HG03378 (cell line): ENCODE results near the gene SLC9C2.
"Not testable (repeated sequence)": the region's sequence is repeated elsewhere in the genome, so short reads cannot be mapped to it uniquely, and the experiment has no call there.

Source experiments
- ATAC-seq: cut with Tn5 transposase; IDR thresholded peaks from one replicate; pipeline ENCODE4 v1.9.1; 2021; ENCODE audit warnings: mild to moderate bottlenecking, moderate library complexity; ENCODE audit not compliant: unreplicated experiment

The SLC9C2 gene, protein sequence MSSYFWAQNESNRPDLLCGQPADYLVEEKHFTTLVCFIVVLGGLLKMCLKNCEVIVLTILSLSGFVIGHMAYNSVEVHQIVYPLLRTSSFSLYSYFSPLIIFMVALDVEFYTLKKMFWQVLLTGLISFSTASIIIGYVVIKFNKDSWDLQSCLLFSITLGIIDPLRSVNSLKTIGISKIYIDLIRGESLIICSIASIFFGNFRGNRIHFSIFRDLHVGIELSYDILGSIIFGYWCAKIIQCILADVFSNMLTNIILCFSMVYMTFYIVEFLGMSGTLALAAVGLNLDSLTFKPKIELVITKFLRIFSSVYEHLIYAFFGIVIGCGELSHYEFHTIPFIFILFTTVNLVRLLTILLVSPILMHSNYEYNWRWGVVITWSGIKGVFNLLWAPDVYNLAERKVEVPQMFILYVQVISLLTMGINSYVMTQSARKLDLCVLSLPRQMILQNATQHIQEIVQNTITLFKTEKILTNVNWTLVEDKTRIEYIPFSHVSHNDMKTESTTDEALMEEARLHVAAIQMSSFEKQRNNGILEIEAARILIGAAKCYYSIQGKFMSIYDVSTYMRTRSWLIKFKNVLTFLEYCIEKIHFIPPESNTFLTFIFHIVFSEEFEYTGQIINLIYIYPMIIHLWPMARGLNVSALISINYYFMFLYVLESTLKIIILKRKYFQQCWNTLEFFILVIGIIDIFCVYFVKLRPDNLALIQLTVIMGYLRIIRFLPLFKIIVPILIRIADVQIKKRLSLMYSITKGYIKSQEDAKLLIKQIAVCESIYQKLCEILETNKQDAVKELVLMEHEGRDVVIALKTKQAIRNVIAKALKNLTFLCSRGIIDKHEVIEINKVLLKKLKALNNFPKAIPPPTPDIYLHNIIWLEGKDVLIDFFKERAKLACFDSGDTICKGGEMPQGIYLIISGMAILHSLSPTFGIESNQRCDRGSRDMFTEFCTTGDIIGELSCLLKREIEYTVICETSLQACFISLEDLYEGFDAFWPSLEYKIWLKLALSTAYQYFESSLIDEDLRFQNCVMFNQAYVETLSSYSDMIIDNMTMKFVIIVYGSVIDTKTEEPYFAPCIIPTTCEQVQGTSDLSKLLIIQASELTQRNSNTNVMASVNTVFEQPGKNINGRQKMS

DNA sequence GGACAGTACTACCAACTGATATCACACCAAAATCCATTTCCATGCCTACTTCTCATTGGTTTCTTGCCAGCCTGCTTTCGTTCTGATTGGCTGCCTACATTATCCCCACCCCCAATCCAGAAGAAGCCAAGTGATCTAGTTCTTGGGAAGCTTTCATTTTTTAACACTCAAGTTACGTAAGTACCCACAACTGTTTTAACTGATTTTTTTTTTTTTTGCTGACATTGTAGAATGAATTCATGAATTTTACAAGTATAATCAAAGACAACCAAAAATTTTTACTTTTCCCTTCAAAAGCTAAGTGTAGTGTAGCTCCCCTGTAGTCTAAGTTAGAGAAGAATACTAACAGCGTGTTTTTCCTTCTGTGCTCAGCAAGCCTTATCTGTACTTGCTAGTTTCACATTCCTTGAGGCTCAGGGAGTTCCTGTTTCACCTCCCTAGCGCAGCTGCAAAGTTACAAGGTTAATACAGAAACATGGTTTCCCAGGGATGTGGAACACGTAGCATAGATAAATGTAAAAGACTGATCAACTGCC is at the start of gene SLC9C2:
TSS of gene SLC9C2 (minus strand) at position 17 of the 536 bp plus-strand sequence. CDS start 1,296 bp downstream, outside the sequence.
- no peak for ATAC-seq

GRCh38 chr1:173648880-173649605 is 46.2 kb upstream of the SLC9C2 start:
- no peak for ATAC-seq

- no peak for ATAC-seq
These were observed 43.8 kb upstream of the SLC9C2 start for GRCh38 chr1:173646656-173647055.

DNA sequence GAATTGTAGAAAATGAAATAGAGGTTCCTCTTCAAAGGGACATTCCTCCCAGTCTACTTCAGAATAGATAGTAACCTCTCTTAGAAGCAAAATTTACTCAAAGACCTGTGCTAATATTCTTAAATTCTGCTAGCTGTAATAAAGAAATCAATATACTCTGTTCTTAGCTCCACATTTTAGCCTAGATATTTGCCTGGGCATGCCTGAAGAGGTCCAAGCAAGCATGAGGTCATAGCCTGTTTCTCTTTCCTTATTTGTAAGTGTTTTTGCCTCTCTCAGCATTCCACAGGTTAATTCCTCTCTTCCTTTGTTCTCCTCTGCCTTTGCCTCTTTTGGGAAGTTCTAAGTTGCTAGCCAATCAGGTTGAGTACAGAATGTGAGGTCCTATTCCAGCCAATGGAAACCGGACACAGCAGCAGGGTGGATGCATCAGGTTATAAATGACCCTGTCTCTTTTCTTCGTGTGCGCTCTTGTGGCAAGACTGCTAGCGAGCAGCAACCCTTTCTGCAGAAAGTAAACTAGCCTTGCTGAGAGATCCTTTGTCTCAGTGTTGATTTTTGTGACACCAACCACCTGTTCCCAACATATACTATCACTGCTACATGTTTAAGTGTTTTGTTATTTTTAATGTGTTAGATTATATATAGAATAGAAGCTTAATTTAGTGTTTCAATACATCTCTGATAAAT is 39.7 kb upstream of the SLC9C2 start:
- ATAC-seq, result not testable (repeated sequence)

GRCh38 chr1:173639102-173639501 is 36.2 kb upstream of the SLC9C2 start:
- no peak for ATAC-seq

GRCh38 chr1:173638043-173639021 is 35.5 kb upstream of the SLC9C2 start:
- ATAC-seq, result no peak

- ATAC-seq, result not testable (repeated sequence)
These were observed 34.6 kb upstream of the SLC9C2 start for GRCh38 chr1:173637236-173638042.

- no peak for ATAC-seq
These were observed 32.2 kb upstream of the SLC9C2 start, which contains the start of gene TEX50 for GRCh38 chr1:173635116-173635515. TSS of gene TEX50 (plus strand) at chr1:173635338. CDS start at chr1:173635522, 184 bp downstream.

DNA sequence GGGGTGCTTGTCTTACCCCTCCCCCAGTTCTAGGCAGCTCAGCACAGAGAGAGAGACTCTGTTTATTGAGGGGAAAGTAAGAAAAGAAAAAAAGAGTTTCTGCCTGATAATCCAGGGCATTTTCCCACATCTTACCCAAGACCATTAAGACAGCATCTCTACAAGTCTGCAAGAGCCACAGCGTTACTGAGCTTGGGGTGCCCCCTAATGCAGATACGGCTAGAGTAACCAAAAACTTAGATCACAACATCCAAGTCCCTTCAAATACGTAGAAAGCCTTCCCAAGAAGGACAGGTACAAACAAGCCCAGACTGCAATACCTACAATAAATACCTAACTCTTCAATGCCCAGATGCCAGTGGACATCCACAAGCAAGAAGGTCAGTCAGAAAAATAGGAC is 26.0 kb upstream of the SLC9C2 start:
- no peak for ATAC-seq

DNA sequence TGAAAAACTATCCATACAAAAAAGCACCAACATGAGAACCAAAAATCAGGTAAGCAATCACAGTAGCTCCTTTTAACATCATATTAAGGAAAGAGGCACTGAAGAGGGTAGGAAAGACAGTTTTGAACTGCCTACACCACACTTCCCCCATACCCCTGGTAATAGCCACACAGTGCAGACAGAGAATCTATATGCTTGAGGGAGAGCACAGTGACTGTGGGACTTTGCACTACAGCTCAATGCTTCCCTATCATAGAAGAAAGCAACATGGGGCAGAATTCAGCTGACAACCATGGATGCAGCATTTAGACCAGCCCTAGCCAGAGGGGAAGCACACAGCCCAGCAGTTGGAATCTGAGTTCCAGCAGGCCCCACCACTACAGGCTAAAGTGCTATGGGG is 24.4 kb upstream of the SLC9C2 start:
- ATAC-seq, result no peak

- no peak for ATAC-seq
These were observed 14.0 kb upstream of the SLC9C2 start for GRCh38 chr1:173616859-173617258.

DNA sequence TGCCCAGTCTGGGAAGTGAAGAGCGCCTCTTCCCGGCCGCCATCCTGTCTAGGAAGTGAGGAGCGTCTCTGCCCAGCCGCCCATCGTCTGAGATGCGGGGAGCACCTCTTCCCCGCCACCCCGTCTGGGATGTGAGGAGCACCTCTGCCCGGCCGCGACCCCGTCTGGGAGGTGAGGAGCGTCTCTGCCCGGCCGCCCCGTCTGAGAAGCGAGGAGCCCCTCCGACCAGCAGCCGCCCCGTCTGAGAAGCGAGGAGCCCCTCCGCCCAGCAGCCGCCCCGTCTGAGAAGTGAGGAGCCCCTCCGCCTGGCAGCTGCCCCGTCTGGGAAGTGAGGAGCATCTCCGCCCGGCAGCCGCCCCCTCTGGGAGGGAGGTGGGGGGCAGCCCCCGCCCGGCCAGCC is 10.2 kb upstream of the SLC9C2 start:
- ATAC-seq, result not testable (repeated sequence)

DNA sequence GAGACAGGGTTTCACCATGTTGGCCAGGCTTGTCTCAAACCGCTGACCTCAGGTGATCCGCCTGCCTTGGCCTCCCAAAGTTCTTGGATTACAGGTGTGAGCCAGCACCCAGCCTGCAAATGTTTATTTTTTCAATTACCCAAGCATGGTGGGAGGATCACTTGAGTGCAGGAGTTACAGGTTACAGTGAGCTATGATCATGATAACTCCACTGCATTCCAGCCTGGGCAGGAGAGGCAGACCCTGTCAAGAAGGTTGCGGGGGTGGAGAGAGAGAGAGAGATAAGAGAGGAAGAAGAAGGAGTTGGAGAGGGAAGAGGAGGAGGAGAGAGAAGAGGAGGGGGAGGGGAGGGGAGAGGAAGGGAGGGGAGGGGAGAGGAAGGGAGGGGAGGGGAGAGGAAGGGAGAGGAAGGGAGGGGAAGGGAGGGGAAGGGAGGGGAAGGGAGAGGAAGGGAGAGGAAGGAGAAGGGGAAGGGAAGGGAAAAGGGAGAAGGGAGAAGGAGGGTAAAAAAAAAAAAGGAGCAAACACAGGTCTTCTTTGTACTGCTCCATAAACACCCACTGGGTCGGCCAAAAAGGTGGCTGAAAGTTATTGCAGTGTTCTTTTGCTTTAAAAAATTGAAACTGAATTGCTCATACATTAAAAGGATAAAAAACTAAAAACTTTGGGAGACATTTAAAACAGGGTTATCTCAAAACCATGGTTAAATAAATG is 5.8 kb upstream of the SLC9C2 start:
- ATAC-seq, result no peak

DNA sequence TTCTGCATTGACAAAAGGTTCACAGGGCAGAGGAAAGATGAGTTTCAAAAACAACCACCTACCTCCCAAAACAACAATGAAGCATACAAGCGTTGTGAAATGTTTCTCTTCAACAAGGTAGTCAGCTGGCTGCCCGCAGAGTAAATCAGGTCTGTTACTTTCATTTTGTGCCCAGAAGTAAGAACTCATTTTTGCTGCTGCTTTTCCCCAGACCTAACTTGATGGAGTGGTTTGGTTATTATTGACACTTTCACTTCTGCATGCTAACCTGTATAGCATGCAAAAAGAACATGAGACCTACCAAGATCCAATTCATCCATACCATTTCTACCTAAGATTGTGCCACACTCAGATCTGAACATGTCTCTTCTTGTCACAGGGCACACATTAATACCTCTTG is 1.3 kb downstream of the SLC9C2 start:
- no peak for ATAC-seq

GRCh38 chr1:173596097-173596825 is 6.6 kb downstream of the SLC9C2 start:
- ATAC-seq, result no peak

DNA sequence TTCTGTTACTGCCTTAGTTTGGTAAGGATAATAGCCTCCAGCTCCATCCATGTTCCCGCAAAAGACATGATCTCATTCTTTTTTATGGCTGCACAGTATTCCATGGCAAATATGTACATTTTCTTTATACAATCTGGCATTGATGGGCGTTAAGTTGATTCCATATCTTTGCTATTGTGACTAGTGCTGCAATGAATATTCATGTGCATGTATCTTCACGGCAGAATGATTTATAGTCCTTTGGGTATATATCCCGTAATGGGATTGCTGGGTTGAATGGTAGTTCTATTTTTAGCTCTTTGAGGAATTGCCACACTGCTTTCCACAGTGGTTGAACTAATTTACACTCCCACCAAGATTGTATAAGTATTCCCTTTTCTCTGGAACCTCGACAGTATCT is 11.7 kb downstream of the SLC9C2 start:
- not testable (repeated sequence) for ATAC-seq
